GM12892 (cell line): ENCODE data around the gene CSNK1D.
"Not testable (repeated sequence)": the region's sequence is repeated elsewhere in the genome, so short reads cannot be mapped to it uniquely, and the experiment has no call there.

Experiments
- DNase-seq: peaks from one replicate; pipeline ENCODE4 v3.0.0; 2011; ENCODE audit not compliant: insufficient read length
- FAIRE-seq: peaks from 2 replicates; lab custom pipeline; 2011; peaks lifted over from hg19 to GRCh38; lab: Jason Lieb, UNC
- POLR2A ChIP-seq: IDR thresholded peaks from 2 replicates; pipeline ENCODE4 v1.6.1; 2011; ENCODE audit warnings: low read depth, low read length, control low read depth
- POLR2AphosphoS5 ChIP-seq: IDR thresholded peaks from 2 replicates; pipeline ENCODE4 v1.6.1; 2011; ENCODE audit warnings: low read depth, low read length, control low read depth
- TAF1 ChIP-seq: IDR thresholded peaks from 2 replicates; pipeline ENCODE4 v1.6.1; 2011; ENCODE audit warnings: low read depth, mild to moderate bottlenecking, control low read depth, low read length, borderline replicate concordance

The CSNK1D gene

DNA sequence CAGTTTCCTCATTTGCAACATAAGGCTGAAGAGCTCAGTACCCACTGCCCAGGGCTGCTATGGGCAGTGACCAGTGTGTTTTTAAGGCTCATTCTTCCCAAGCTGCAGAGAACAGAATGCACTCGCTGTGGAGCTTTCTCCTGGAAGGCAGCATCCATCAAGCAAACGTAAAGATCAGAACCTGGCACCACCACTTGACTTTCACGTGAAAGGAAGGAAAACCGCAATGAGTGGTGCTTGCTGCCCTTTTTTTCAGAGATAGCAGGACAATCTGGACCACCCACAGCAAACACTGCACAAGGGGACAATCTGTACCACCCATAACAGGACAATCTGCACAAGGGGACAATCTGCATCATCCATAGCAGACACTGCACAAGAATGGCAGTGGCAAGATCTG lies 11.2 kb downstream of the CSNK1D start:
- TF ChIP-seq TAF1: no peak
- TF ChIP-seq POLR2A: peak; percentile 41; the same call in 1 of the 2 replicates
- TF ChIP-seq POLR2AphosphoS5: 0 out of 2 replicates have a peak, but pooled peaks have one; percentile 48
- DNase-seq (no peak), FAIRE-seq (no peak)

GRCh38 chr17:82259972-82260961 lies 13.2 kb downstream of the CSNK1D start:
- TF ChIP-seq POLR2AphosphoS5: peak; percentile 69
- DNase-seq, FAIRE-seq: not testable (repeated sequence)

DNA sequence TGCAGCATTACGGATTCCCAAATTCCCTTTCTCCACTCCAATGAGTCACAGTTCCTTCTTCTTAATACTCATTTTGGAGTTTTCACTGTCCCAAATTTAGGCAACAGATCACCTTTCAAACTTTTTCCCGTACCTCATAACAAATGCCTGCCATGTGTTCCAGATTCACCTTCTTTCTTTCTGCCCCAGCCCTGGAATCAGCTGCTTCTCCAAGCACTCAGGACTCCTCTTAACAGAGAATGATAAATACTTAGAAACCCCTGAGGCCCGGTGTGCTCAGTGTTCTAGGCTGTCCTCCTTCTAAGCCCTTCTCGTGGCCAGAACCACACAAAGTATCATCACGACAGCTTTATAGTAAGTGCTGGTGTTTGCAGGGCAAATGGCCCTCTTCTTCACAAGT lies 14.9 kb downstream of the CSNK1D start:
- no peak for TF ChIP-seq POLR2A
- TF ChIP-seq POLR2AphosphoS5: no peak
- no peak for TF ChIP-seq TAF1
- FAIRE-seq: no peak

GRCh38 chr17:82257473-82257872 lies 16.0 kb downstream of the CSNK1D start:
- no peak for DNase-seq
- no peak for FAIRE-seq
- no peak for TF ChIP-seq TAF1
- TF ChIP-seq POLR2AphosphoS5: no peak

More for the DNA sequence above, 14.9 kb downstream of the CSNK1D start:
- no peak for DNase-seq

DNA sequence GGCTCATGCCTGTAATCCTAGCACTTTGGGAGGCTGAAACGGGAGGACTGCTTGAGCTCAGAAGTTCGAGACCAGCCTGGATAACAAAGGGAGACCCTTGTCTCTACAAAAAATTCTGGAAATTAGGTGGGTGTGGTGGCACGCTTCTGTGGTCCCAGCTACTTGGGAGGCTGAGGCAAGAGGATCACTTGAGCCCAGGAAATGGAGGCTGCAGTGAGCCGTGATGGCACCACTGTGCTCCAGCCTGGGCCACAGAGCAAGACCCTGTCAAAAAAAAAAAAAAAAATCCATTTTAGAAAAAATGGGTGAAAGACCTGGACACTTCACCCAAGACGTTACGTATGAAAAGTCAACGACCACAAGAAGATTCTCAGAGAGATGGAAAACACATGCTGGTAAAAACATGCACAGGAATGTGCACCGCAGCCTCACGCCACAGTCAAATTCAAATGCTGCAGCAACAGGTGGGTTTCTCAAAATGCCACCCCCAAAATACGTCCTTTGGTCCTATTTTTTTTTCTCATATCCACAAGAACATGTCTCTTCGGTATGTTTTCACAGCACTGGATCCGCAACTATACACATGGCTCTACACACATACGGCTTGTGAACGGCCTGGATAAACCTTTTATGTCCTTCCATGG lies 17.1 kb downstream of the CSNK1D start:
- DNase-seq: no peak
- FAIRE-seq: no peak
- TF ChIP-seq POLR2A (peak; percentile 31; the same call in 1 of the 2 replicates), TAF1 (no peak), POLR2AphosphoS5 (peak; percentile 53; the same call in 1 of the 2 replicates)

- TF ChIP-seq POLR2A: no peak; the same call in 1 of the 2 replicates
- TF ChIP-seq POLR2AphosphoS5: no peak
- no peak for TF ChIP-seq TAF1
- DNase-seq (no peak), FAIRE-seq (no peak)
These were observed 18.0 kb downstream of the CSNK1D start for GRCh38 chr17:82255402-82255972.

DNA sequence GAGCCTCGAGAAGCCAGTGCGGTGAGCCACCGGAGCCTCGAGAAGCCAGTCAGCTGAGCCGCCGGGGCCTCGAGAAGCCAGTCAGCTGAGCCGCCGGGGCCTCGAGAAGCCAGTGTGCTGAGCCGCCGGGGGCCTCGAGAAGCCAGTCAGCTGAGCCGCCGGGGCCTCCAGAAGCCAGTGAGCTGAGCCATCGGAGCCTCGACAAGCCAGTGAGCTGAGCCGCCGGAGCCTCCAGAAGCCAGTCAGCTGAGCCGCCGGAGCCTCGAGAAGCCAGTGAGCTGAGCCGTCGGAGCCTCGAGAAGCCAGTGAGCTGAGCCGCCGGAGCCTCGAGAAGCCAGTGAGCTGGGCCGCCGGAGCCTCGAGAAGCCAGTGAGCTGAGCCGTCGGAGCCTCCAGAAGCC lies 18.8 kb downstream of the CSNK1D start:
- not testable (repeated sequence) for DNase-seq, FAIRE-seq

GRCh38 chr17:82254096-82254495 lies 19.4 kb downstream of the CSNK1D start:
- not testable (repeated sequence) for FAIRE-seq, DNase-seq

- no peak for FAIRE-seq
- no peak for DNase-seq
- TF ChIP-seq POLR2AphosphoS5 (no peak), POLR2A (peak; percentile 34; the same call in 1 of the 2 replicates), TAF1 (no peak)
These were observed 20.3 kb downstream of the CSNK1D start for GRCh38 chr17:82253179-82253544.

GRCh38 chr17:82252511-82253178 lies 20.9 kb downstream of the CSNK1D start:
- DNase-seq (no peak), FAIRE-seq (no peak)
- no peak for TF ChIP-seq TAF1
- peak; percentile 33; the same call in 1 of the 2 replicates for TF ChIP-seq POLR2AphosphoS5
- no peak for TF ChIP-seq POLR2A

DNA sequence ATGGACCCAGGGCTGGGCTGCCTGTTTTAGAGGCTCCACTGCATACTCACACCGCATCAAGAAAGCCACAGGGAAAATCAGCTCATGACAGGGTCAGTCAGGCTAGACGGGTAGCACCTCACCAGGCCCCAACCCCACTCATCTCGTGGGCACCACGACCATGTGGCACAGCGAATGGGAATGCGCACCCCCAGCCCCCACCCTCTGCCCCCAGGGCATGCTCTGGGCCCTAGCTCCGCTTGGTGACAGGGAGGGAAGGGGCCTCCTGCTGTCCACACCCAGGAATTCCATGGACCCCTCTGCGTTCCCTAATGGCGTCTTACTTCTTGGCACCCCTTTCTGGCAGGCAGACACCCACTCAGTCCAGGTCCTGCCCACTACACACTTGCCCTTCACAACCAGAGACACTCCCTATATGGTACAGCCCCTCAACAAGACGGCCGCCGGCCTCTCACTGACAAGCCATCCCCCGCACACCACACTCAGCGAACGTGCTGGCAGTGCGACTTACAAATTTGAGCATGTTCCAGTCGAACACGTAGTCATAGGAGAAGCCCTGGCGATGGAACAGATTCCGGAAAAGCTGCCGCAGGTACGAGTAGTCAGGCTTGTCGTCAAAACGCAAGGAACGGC lies 22.5 kb downstream of the CSNK1D start:
- DNase-seq (no peak), FAIRE-seq (no peak)
- TF ChIP-seq POLR2AphosphoS5 (no peak; the same call in 1 of the 2 replicates), POLR2A (peak; percentile 37; the same call in 1 of the 2 replicates)
